ENCODE measurements around the gene VAMP7.
"Not testable (repeated sequence)": the region's sequence is repeated elsewhere in the genome, so short reads cannot be mapped to it uniquely, and the experiment has no call there.

Gene VAMP7

GRCh38 chrX:155881158-155881993, at the start of gene VAMP7:
VAMP7 (plus strand) TSS chrX:155881345; CDS start chrX:155889467, 8,122 bp downstream.
- DNase-seq, result peak; percentile 81 to 85

GRCh38 chrX:155841232-155841631, 39.9 kb upstream of the VAMP7 start:
- DNase-seq, result no peak

GRCh38 chrX:155851786-155852185, 29.4 kb upstream of the VAMP7 start:
- not testable (repeated sequence) for DNase-seq

GRCh38 chrX:155857561-155857960, 23.6 kb upstream of the VAMP7 start:
- DNase-seq, result no peak

- DNase-seq, result no peak
Measured at GRCh38 chrX:155864655-155865054, 16.5 kb upstream of the VAMP7 start.

- no peak for DNase-seq
Measured at GRCh38 chrX:155865193-155865592, 16.0 kb upstream of the VAMP7 start.

- DNase-seq, result no peak
Measured at GRCh38 chrX:155867821-155868220, 13.3 kb upstream of the VAMP7 start.

- no peak for DNase-seq
Measured at GRCh38 chrX:155870958-155871357, 10.2 kb upstream of the VAMP7 start.

- DNase-seq, result no peak
Measured at GRCh38 chrX:155871934-155872333, 9.2 kb upstream of the VAMP7 start.

- DNase-seq, result no peak
Measured at GRCh38 chrX:155873188-155873587, 8.0 kb upstream of the VAMP7 start.

- no peak for DNase-seq
Measured at GRCh38 chrX:155874571-155875244, 6.4 kb upstream of the VAMP7 start.

- DNase-seq, result no peak
Measured at GRCh38 chrX:155876704-155877103, 4.4 kb upstream of the VAMP7 start.

GRCh38 chrX:155877288-155877687, 3.9 kb upstream of the VAMP7 start:
- DNase-seq, result no peak

- DNase-seq, result no peak
Measured at GRCh38 chrX:155880586-155881157, 473 bp upstream of the VAMP7 start.

- DNase-seq, result no peak
Measured at GRCh38 chrX:155886409-155886808, 5.3 kb downstream of the VAMP7 start.

GRCh38 chrX:155888139-155888538, 7.0 kb downstream of the VAMP7 start:
- no peak for DNase-seq

GRCh38 chrX:155889328-155889727, 8.2 kb downstream of the VAMP7 start:
- DNase-seq, result no peak

GRCh38 chrX:155891446-155892210, 10.5 kb downstream of the VAMP7 start:
- no peak for DNase-seq

GRCh38 chrX:155893521-155893920, 12.4 kb downstream of the VAMP7 start:
- DNase-seq, result no peak

GRCh38 chrX:155896512-155896911, 15.4 kb downstream of the VAMP7 start:
- DNase-seq, result no peak

- DNase-seq, result no peak
Measured at GRCh38 chrX:155899366-155899765, 18.2 kb downstream of the VAMP7 start.

- DNase-seq, result no peak
Measured at GRCh38 chrX:155900765-155901164, 19.6 kb downstream of the VAMP7 start.

GRCh38 chrX:155907661-155908060, 26.5 kb downstream of the VAMP7 start:
- not testable (repeated sequence) for DNase-seq
